Right atrium auricular region (tissue), 2 donors: ENCODE measurements around the gene IFIT3. TPM values are rescaled to one million over a fixed set of nuclear protein-coding genes. Genes with fewer than 3 reads are reported as not detected.
"Not testable (repeated sequence)": the region's sequence is repeated elsewhere in the genome, so short reads cannot be mapped to it uniquely, and the experiment has no call there.

ENCODE experiments used
- DNase-seq: peaks from one replicate; pipeline ENCODE4 v3.0.0-alpha.2; 2019; ENCODE audit warnings: low spot score
- H3K27ac ChIP-seq, 2 donors: fragments of 200-600 bp; sonication (generic); 1 replicate in 1 of 2; 2 replicates in 1 of 2; pipeline ENCODE4 v1.5.1; 2016 to 2019
- H3K27me3 ChIP-seq, 2 donors: fragments of 200-600 bp; sonication (generic); one replicate each; pipeline versions ENCODE4 v1.5.1 to v1.6.0; 2017 to 2019
- H3K36me3 ChIP-seq: fragments of 200-600 bp; sonication (generic); one replicate; pipeline ENCODE4 v1.5.1; 2016
- H3K4me1 ChIP-seq, 2 donors: fragments of 200-600 bp; sonication (generic); one replicate each; pipeline versions ENCODE4 v1.5.1 to v1.6.0; 2017 to 2019
- H3K4me3 ChIP-seq, 2 donors: fragments of 200-600 bp; sonication (generic); 1 replicate in 1 of 2; 2 replicates in 1 of 2; pipeline ENCODE4 v1.5.1; 2017 to 2019; ENCODE audit warnings: mild to moderate bottlenecking in 1 of 2, moderate library complexity in 1 of 2
- H3K9me3 ChIP-seq, 2 donors: fragments of 200-600 bp; sonication (generic); one replicate each; pipeline ENCODE4 v1.5.1; 2019
- CTCF ChIP-seq, 2 donors: fragments of 200-600 bp; sonication (generic); IDR thresholded peaks; one replicate each; pipeline ENCODE4 v1.5.1; 2019; ENCODE audit warnings: antibody characterized with exemption in 2 of 2
- total RNA-seq, 2 donors: library from RNA; depleted of rRNA; stranded (reverse); fragments of >200 nt; gene quantifications; one replicate each; pipeline ENCODE4 v1.1.0, GENCODE V29; 2016

The IFIT3 gene
- total RNA-seq, 2 donors from 2014 or later: 6.3 to 6.5 TPM

- Histone ChIP-seq H3K27me3 (no peaks in the 10 kb centered on the region), H3K4me1 (peaks cover 0 to 54% of the 10 kb centered on the region in 2 donors), H3K36me3 (no peaks in the 10 kb centered on the region), H3K9me3 (no peaks in the 10 kb centered on the region), H3K4me3 (no peak overlapping the region), H3K27ac (no peak overlapping the region)
- no peak for TF ChIP-seq CTCF (IDR thresholded peaks at IDR 0.05)
- DNase-seq: no peak
Measured at GRCh38 chr10:89281606-89282395, 46.0 kb upstream of the IFIT3 start.

- Histone ChIP-seq H3K27me3 (no peaks in the 10 kb centered on the region), H3K9me3 (no peaks in the 10 kb centered on the region), H3K4me1 (peaks cover 0 to 39% of the 10 kb centered on the region in 2 donors), H3K4me3 (peak overlapping the region in 1 of 2 donors; percentile 38), H3K36me3 (no peaks in the 10 kb centered on the region), H3K27ac (peak overlapping the region; percentile 82 to 91)
- no peak for TF ChIP-seq CTCF (IDR thresholded peaks at IDR 0.05)
- DNase-seq: no peak
Measured at GRCh38 chr10:89283025-89283935, 44.5 kb upstream of the IFIT3 start.

- peak; percentile 80 for DNase-seq
- TF ChIP-seq CTCF (IDR thresholded peaks at IDR 0.05): no peak
- Histone ChIP-seq H3K27ac (peak overlapping the region; percentile 82 to 91), H3K36me3 (no peaks in the 10 kb centered on the region), H3K4me3 (peak overlapping the region in 1 of 2 donors; percentile 38), H3K27me3 (no peaks in the 10 kb centered on the region), H3K9me3 (no peaks in the 10 kb centered on the region), H3K4me1 (peaks cover 0 to 32% of the 10 kb centered on the region in 2 donors)
Measured at GRCh38 chr10:89283936-89284475, 43.8 kb upstream of the IFIT3 start.

GRCh38 chr10:89284711-89285110, 43.1 kb upstream of the IFIT3 start:
- not testable (repeated sequence) for H3K9me3 ChIP-seq
- peak overlapping the region; percentile 82 to 91 for H3K27ac ChIP-seq

GRCh38 chr10:89285303-89285702, 42.5 kb upstream of the IFIT3 start:
- peaks cover 0 to 21% of the 10 kb centered on the region in 2 donors for H3K4me1 ChIP-seq
- H3K36me3 ChIP-seq, H3K27me3 ChIP-seq, H3K9me3 ChIP-seq, DNase-seq, H3K27ac ChIP-seq, H3K4me3 ChIP-seq: not testable (repeated sequence)

More at GRCh38 chr10:89284711-89285110, 43.1 kb upstream of the IFIT3 start:
- H3K4me1 ChIP-seq: peaks cover 0 to 25% of the 10 kb centered on the region in 2 donors
- H3K4me3 ChIP-seq, DNase-seq, H3K36me3 ChIP-seq, H3K27me3 ChIP-seq: not testable (repeated sequence)

GRCh38 chr10:89294721-89295239, 33.0 kb upstream of the IFIT3 start:
- DNase-seq: no peak
- H3K9me3 ChIP-seq: no peaks in the 10 kb centered on the region
- TF ChIP-seq CTCF (IDR thresholded peaks at IDR 0.05): no peak
- H3K27ac ChIP-seq: no peak overlapping the region
- H3K4me1 ChIP-seq: peaks cover 0 to 6% of the 10 kb centered on the region in 2 donors
- no peak overlapping the region for H3K4me3 ChIP-seq
- no peaks in the 10 kb centered on the region for H3K27me3 ChIP-seq
- H3K36me3 ChIP-seq: no peaks in the 10 kb centered on the region
